CD4-positive, alpha-beta T cell treated with Interleukin-15 for 1 hour (primary cell): ENCODE measurements around the gene MED29.

Experiments used
- DNase-seq: peaks from one replicate; pipeline ENCODE4 v3.0.0-alpha.2; 2020

Gene MED29

GRCh38 chr19:39433480-39434079, 42.4 kb downstream of the MED29 start:
- DNase-seq: no peak

- DNase-seq: no peak
Measured at GRCh38 chr19:39434123-39435076, 43.2 kb downstream of the MED29 start.

DNA sequence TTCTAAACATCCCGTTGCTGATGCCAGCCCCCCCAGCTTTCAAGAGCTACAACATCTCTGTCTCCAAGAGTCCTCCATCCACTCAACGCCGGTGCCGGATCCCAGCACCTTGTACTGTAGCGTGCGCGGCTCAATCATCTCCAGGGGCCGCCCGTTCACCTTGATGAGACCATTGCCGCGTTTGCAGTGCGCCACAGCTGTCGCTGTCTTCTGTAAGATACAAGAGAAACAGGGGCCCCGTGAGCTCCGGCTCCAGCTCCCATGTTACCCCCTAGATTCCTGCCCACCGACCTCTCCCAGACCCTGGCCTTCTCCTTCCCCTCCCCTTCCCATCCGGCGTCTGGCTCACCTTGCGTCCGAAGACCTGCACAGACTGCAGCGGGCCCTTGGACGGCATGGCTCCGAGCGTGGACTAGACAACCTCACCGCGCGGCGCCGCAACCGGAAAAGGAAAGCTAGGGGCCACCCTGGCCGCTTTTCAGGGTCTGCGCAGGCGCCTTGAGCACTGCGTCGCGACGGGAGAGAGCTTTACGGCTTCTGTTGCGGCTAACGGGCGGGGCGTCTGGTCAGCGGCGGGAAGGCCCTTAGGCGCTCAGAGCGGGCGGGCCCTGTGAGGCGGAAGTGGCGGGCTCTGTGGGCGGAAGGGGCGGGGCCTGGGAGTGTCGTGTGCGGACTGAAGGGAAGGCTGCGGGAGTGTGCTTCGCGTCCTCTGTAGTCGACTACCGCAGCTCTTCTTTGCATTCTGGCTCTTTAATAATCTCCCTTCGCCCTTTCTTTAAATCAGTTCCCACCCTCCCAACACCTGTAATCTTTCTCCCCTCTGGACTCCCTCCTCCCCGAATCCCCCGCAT, 44.5 kb downstream of the MED29 start, which contains the start of gene RPS16:
TSS of gene RPS16 (minus strand) at position 451 of the 851 bp plus-strand sequence. CDS start at position 397, 54 bp downstream.
- peak; percentile 99 for DNase-seq

GRCh38 chr19:39436350-39436716, 45.2 kb downstream of the MED29 start:
- DNase-seq: no peak

GRCh38 chr19:39438270-39438934, 47.2 kb downstream of the MED29 start:
- no peak for DNase-seq

DNA sequence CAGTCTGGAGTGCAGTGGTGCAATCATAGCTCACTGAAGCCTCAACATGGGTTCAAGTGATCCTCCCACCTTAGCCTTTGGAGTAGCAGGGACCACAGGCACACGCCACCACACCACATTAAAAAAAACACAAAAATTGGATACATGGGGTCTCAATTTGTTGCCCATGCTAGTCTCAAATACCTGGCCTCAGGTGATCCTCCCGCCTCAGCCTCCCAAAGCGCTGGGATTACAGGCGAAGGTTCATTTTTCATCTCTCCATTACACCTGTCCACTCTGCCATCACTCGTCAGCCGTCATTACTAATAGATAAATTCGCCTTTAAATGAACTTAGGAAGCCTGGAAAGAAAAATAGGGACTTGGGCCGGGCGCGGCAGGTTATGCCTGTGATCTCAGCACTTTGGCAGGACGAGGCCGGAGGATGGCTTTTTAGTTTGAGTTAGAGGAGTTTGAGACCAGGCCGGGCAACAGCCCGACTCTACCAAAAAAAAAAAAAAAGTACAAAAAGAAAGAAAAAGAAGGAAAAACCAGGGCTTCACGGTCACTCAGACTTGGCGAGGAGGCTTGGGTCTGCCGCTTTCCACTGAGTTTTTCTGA, 53.5 kb downstream of the MED29 start:
- DNase-seq: no peak

DNA sequence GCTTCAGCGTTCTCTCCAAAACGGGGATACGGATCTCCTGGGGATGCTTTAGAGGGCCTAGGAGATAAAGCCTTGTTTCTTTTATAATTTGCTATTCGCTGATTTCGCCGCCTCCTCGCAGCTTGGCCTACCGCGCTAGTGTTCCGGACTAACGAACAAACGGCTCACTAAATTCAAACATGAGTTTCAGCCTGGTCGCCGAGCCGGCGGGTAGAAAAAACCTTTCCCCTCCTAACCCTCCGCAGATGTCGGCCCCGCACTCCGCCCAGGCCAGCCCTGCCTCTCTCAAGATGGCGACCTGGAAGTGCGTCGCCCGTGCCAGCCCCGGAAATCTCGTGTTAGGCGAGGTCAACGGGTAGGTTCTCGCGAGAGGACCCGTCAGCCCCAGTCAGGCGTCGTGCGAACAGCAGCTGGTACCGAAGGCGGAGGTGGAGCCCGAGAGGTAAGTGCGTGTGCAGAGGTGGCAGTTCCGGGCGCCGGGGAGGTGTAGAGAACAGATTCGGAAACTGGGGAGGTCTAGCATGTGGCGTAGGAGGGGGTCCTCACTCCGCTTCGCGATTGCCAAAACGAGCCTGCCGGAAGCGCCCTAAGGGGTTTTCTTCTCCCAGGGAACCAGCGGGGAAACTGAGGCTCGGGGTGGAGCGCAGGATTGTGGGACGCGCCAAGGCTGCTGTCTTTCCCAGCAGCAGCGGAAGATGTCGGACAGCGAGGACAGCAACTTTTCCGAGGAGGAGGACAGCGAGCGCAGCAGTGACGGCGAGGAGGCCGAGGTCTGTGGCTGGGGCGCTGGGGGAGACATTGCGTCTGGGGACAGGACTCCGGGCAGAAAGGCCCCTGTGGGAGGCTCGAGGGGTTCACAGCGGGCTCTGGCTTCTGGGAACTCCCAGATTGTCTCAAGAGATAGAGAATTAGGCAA, 54.3 kb downstream of the MED29 start, which contains the start of gene SUPT5H:
TSS of gene SUPT5H (plus strand) at position 387 of the 916 bp plus-strand sequence. CDS start at position 696, 309 bp downstream.
- peak; percentile 99 for DNase-seq

- no peak for DNase-seq
Measured at GRCh38 chr19:39446365-39447084, 55.3 kb downstream of the MED29 start.

- DNase-seq: no peak
Measured at GRCh38 chr19:39448271-39448670, 57.1 kb downstream of the MED29 start.

- no peak for DNase-seq
Measured at GRCh38 chr19:39449116-39449797, 58.1 kb downstream of the MED29 start.
